Colonic mucosa (tissue), 4 donors: ENCODE results near the gene MKS1. TPM values are rescaled to one million over a fixed set of nuclear protein-coding genes. Genes with fewer than 3 reads are reported as not detected.

Source experiments
- DNase-seq: peaks from one replicate; pipeline ENCODE4 v3.0.0-alpha.2; 2020
- H3K27ac ChIP-seq: fragments of 200-600 bp; one replicate; pipeline ENCODE4 v1.8.0; 2021
- H3K27me3 ChIP-seq: fragments of 200-600 bp; one replicate; pipeline ENCODE4 v1.8.0; 2021
- H3K36me3 ChIP-seq: fragments of 200-600 bp; one replicate; pipeline ENCODE4 v1.8.0; 2021
- H3K4me1 ChIP-seq: fragments of 200-600 bp; one replicate; pipeline ENCODE4 v1.8.0; 2021; ENCODE audit warnings: mild to moderate bottlenecking
- H3K4me3 ChIP-seq: fragments of 200-600 bp; one replicate; pipeline ENCODE4 v1.8.0; 2021
- H3K9ac ChIP-seq, 2 donors: one replicate each; pipeline ENCODE4 v1.7.0; 2013; ENCODE audit warnings: control low read depth in 2 of 2, low read depth in 2 of 2, low read length in 2 of 2
- H3K9me3 ChIP-seq: fragments of 200-600 bp; one replicate; pipeline ENCODE4 v1.8.0; 2021
- CTCF ChIP-seq: fragments of 200-600 bp; IDR thresholded peaks from one replicate; pipeline ENCODE4 v1.8.0; 2022; ENCODE audit warnings: antibody characterized with exemption, mild to moderate bottlenecking
- intact Hi-C: fragments of 100-400 bp; cut with DNase I; formaldehyde crosslinking; loops from one replicate; pipeline ENCODE4 v1.14.1; 2022
- total RNA-seq, 2 donors: library from RNA; stranded (reverse); fragmentation: NEBNext Ultra II Directional in 1 of 2; extraction: Animal tissue kit (Norgen Biotek cat#: 25700) in 1 of 2; gene quantifications; one replicate each; pipeline ENCODE4 v1.2.1, GENCODE V29; 2021
- donor health status: healthy.
- donor health status: DM: no; HTN: no; CAD: no.
- donor health status: DM: no; HTN: no; CAD: no.

Gene MKS1
- total RNA-seq, 2 donors from 2014 or later, result 13.8 to 18.4 TPM

- DNase-seq, result no peak
- Histone ChIP-seq H3K9me3 (no peaks in the 10 kb centered on the region), H3K27ac (no peak overlapping the region), H3K27me3 (no peaks in the 10 kb centered on the region), H3K9ac (no peak overlapping the region), H3K4me3 (no peak overlapping the region), H3K4me1 (no peaks in the 10 kb centered on the region), H3K36me3 (no peaks in the 10 kb centered on the region)
- TF ChIP-seq CTCF, result no peak
- intact Hi-C loops, result no loop called here
Measured at GRCh38 chr17:58174871-58175270, 44.2 kb downstream of the MKS1 start.

- peak; percentile 28 for TF ChIP-seq CTCF
- no peaks in the 10 kb centered on the region for H3K36me3 ChIP-seq
- no peaks in the 10 kb centered on the region for H3K9me3 ChIP-seq
- H3K9ac ChIP-seq, result no peak overlapping the region
- no peak overlapping the region for H3K4me3 ChIP-seq
- H3K27me3 ChIP-seq, result no peaks in the 10 kb centered on the region
- no peaks in the 10 kb centered on the region for H3K4me1 ChIP-seq
- no peak overlapping the region for H3K27ac ChIP-seq
- no peak for DNase-seq
- intact Hi-C loops, result no loop called here
Measured at GRCh38 chr17:58172369-58173071, 46.5 kb downstream of the MKS1 start.

GRCh38 chr17:58170622-58171021 is 48.4 kb downstream of the MKS1 start:
- intact Hi-C loops, result no loop called here
- no peaks in the 10 kb centered on the region for H3K4me1 ChIP-seq
- H3K4me3 ChIP-seq, result no peak overlapping the region
- H3K36me3 ChIP-seq, result no peaks in the 10 kb centered on the region
- no peaks in the 10 kb centered on the region for H3K27me3 ChIP-seq
- no peak overlapping the region for H3K27ac ChIP-seq
- no peak for TF ChIP-seq CTCF
- DNase-seq, result no peak
- no peaks in the 10 kb centered on the region for H3K9me3 ChIP-seq
- H3K9ac ChIP-seq, result no peak overlapping the region

- intact Hi-C loops, result no loop called here
- H3K36me3 ChIP-seq, result no peaks in the 10 kb centered on the region
- H3K4me1 ChIP-seq, result no peaks in the 10 kb centered on the region
- no peak for TF ChIP-seq CTCF
- no peak within 1 kb of the TSS for H3K9ac ChIP-seq
- H3K4me3 ChIP-seq, result no peak within 1 kb of the TSS
- no peak for DNase-seq
- no peak within 1 kb of the TSS for H3K27ac ChIP-seq
- H3K9me3 ChIP-seq, result no peaks in the 10 kb centered on the region
- no peaks in the 10 kb centered on the region for H3K27me3 ChIP-seq
Measured at GRCh38 chr17:58166682-58167081, 52.4 kb downstream of the MKS1 start, which contains the start of gene OR4D2. Gene OR4D2, plus strand, starts transcription at chr17:58166982. Its CDS starts 2,674 bp downstream, at chr17:58169656.

- no peak for TF ChIP-seq CTCF
- intact Hi-C loops, result no loop called here
- Histone ChIP-seq H3K27ac (no peak overlapping the region), H3K36me3 (no peaks in the 10 kb centered on the region), H3K4me3 (no peak overlapping the region), H3K27me3 (no peaks in the 10 kb centered on the region), H3K9ac (no peak overlapping the region), H3K4me1 (no peaks in the 10 kb centered on the region), H3K9me3 (no peaks in the 10 kb centered on the region)
- DNase-seq, result no peak
Measured at GRCh38 chr17:58165981-58166380, 53.1 kb downstream of the MKS1 start.
